NCI-H226 (cell line): Measurements from ENCODE around the gene RECQL5.
A peak's percentile ranks its signal among the peaks of the same experiment; 100 is the strongest.

ENCODE experiments used
- DNase-seq: peaks from one replicate; pipeline ENCODE4 v3.0.0-alpha.2; 2015

RECQL5 gene

GRCh38 chr17:75666959-75667790 lies at the start of gene RECQL5, which contains the start of gene SAP30BP:
Gene RECQL5 (minus strand): TSS chr17:75667154. CDS start chr17:75666557, 597 bp downstream.
Gene SAP30BP (plus strand): TSS chr17:75667338. CDS start chr17:75667373, 35 bp downstream.
- DNase-seq: peak; percentile 95

- no peak for DNase-seq
These were observed 45.5 kb upstream of the RECQL5 start for GRCh38 chr17:75712446-75712845.

GRCh38 chr17:75707079-75707571 lies 40.2 kb upstream of the RECQL5 start:
- peak; percentile 94 for DNase-seq

GRCh38 chr17:75706042-75706728 lies 39.2 kb upstream of the RECQL5 start:
- no peak for DNase-seq

GRCh38 chr17:75704963-75705875 lies 38.3 kb upstream of the RECQL5 start:
- no peak for DNase-seq

- no peak for DNase-seq
These were observed 36.6 kb upstream of the RECQL5 start for GRCh38 chr17:75703591-75703990.

- no peak for DNase-seq
These were observed 36.2 kb upstream of the RECQL5 start for GRCh38 chr17:75703191-75703590.

- no peak for DNase-seq
These were observed 34.3 kb upstream of the RECQL5 start for GRCh38 chr17:75701288-75701687.

- DNase-seq: no peak
These were observed 31.7 kb upstream of the RECQL5 start for GRCh38 chr17:75698659-75699058.

- no peak for DNase-seq
These were observed 30.8 kb upstream of the RECQL5 start for GRCh38 chr17:75697651-75698291.

GRCh38 chr17:75695830-75696271 lies 28.9 kb upstream of the RECQL5 start:
- no peak for DNase-seq

GRCh38 chr17:75695141-75695829 lies 28.3 kb upstream of the RECQL5 start:
- no peak for DNase-seq

- DNase-seq: no peak
These were observed 27.6 kb upstream of the RECQL5 start for GRCh38 chr17:75694536-75694935.

GRCh38 chr17:75693500-75694481 lies 26.8 kb upstream of the RECQL5 start:
- DNase-seq: peak; percentile 90

- DNase-seq: no peak
These were observed 26.0 kb upstream of the RECQL5 start for GRCh38 chr17:75692976-75693375.

- DNase-seq: no peak
These were observed 25.1 kb upstream of the RECQL5 start for GRCh38 chr17:75691801-75692626.

- peak; percentile 95 for DNase-seq
These were observed 24.4 kb upstream of the RECQL5 start for GRCh38 chr17:75691371-75691791.

- peak; percentile 72 for DNase-seq
These were observed 22.5 kb upstream of the RECQL5 start for GRCh38 chr17:75689441-75689873.

- DNase-seq: peak; percentile 61
These were observed 21.4 kb upstream of the RECQL5 start for GRCh38 chr17:75688209-75688825.
